ENCODE results near the gene KREMEN2.

Gene KREMEN2

GRCh38 chr16:3007059-3007956, 43.2 kb downstream of the KREMEN2 start:
- peak; percentile 74 for FAIRE-seq
- TF ChIP-seq SPI1 (IDR thresholded peaks at IDR 0.05; ENCODE audit: low read depth, low read length) (no peak), TAF1 (IDR thresholded peaks at IDR 0.05; ENCODE audit: low read depth, low read length) (no peak), POLR2A (IDR thresholded peaks at IDR 0.05; ENCODE audit: low read depth, low read length) (no peak), POU2F2 (IDR thresholded peaks at IDR 0.05; ENCODE audit: low read depth, low read length) (no peak)
- no peak for DNase-seq (ENCODE audit: insufficient read length, low spot score)

DNA sequence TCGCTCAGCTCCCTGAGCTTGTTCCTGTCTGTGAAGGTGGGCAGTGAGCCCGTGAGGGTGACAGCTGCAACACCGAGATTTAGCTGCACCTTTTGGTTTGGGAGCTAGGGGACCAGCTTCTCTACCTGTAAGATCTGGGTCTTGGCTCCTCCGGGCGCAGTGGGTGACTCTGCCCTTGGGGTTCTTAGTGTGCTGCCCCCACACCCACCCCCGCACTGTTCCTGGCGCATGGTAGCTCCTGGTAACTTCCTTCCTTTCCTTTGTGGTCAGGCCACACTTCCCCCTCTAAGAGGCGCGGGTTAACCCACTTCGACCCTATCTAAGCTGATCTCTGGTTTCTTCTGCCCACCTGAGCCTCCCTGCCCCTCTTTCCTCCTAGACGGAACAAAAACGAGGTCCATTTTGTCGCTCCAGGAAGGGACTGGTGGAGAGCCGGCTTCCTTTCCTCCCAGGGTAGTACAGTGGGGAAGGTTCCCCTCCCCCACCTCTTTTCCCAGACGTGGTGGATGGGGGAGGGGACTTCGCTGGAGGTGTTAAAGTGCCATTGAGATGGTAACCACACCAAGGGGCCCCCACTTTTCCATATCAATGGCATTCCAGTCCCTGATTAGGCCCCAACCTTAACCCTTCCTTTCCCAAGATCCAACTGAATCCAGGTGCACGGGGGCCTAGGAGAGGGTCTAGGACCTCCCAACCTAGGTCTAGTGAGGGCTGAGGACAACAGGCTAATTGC, 44.0 kb downstream of the KREMEN2 start:
- FAIRE-seq = peak; percentile 43
- DNase-seq (ENCODE audit: insufficient read length, low spot score) = no peak
- TF ChIP-seq POLR2AphosphoS5 (IDR thresholded peaks at IDR 0.05; ENCODE audit: low read depth, low read length) (no peak), POU2F2 (IDR thresholded peaks at IDR 0.05; ENCODE audit: low read depth, low read length) (no peak), POLR2A (IDR thresholded peaks at IDR 0.05; ENCODE audit: low read depth, low read length) (no peak), SPI1 (IDR thresholded peaks at IDR 0.05; ENCODE audit: low read depth, low read length) (no peak), TAF1 (IDR thresholded peaks at IDR 0.05; ENCODE audit: low read depth, low read length) (no peak), PAX5 (IDR thresholded peaks at IDR 0.05; ENCODE audit: insufficient read depth, low read length, severe bottlenecking) (no peak)

GRCh38 chr16:3008690-3009037, 44.6 kb downstream of the KREMEN2 start:
- no peak for DNase-seq (ENCODE audit: insufficient read length, low spot score)
- TF ChIP-seq PAX5 (IDR thresholded peaks at IDR 0.05; ENCODE audit: insufficient read depth, low read length, severe bottlenecking) (no peak), SPI1 (IDR thresholded peaks at IDR 0.05; ENCODE audit: low read depth, low read length) (no peak), POLR2AphosphoS5 (IDR thresholded peaks at IDR 0.05; ENCODE audit: low read depth, low read length) (no peak), TAF1 (IDR thresholded peaks at IDR 0.05; ENCODE audit: low read depth, low read length) (no peak), POLR2A (IDR thresholded peaks at IDR 0.05; ENCODE audit: low read depth, low read length) (no peak), POU2F2 (IDR thresholded peaks at IDR 0.05; ENCODE audit: low read depth, low read length) (no peak)
- FAIRE-seq = no peak

DNA sequence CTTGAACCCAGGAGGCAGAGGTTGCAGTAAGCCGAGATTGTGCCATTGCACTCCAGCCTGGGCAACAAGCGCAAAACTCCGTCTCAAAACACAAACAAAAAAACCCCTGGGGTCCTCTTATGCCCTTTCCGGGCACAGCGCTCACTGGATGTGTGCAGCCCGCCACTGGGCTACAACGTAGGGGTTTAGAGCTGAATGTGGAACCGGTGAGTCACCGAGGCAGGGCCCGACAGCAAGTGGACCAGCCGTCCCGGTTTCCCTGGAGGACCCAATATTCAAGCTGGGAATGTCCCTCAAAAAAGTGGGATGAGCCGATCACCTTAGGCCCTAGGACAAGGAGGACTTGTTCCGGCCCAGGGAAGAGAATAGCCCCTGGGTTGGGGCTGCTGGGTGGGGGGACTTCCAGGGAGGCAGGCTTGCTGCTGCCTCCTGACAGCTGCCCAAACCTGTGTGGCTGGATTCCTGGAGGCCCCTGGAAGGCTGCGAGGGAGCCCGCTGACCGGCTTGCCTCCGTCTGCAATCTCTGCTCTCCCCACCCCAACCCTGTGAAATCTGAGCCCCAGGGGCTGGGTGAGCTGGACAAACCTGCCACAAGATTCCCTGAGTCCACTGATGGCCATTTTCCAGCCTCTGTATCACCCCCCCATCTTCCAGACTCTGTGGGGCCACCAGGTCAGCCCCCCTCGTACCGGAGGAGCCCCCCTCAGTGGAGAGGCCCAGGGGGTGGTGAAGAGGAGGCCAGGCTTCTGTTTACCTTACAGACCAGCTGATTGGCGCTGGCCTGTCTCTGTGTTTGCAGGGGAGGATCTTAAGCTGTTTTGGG, 45.7 kb downstream of the KREMEN2 start:
- FAIRE-seq = no peak
- DNase-seq (ENCODE audit: insufficient read length, low spot score) = no peak
- TF ChIP-seq TAF1 (IDR thresholded peaks at IDR 0.05; ENCODE audit: low read depth, low read length) = no peak
- no peak for TF ChIP-seq POU2F2 (IDR thresholded peaks at IDR 0.05; ENCODE audit: low read depth, low read length)
- TF ChIP-seq PAX5 (IDR thresholded peaks at IDR 0.05; ENCODE audit: insufficient read depth, low read length, severe bottlenecking) = no peak
- no peak for TF ChIP-seq POLR2A (IDR thresholded peaks at IDR 0.05; ENCODE audit: low read depth, low read length)
- TF ChIP-seq POLR2AphosphoS5 (IDR thresholded peaks at IDR 0.05; ENCODE audit: low read depth, low read length) = no peak
- no peak for TF ChIP-seq SPI1 (IDR thresholded peaks at IDR 0.05; ENCODE audit: low read depth, low read length)

GRCh38 chr16:3010510-3010909, 46.4 kb downstream of the KREMEN2 start:
- FAIRE-seq = no peak
- DNase-seq (ENCODE audit: insufficient read length, low spot score) = no peak
- TF ChIP-seq POU2F2 (IDR thresholded peaks at IDR 0.05; ENCODE audit: low read depth, low read length) (no peak), POLR2A (IDR thresholded peaks at IDR 0.05; ENCODE audit: low read depth, low read length) (no peak), SPI1 (IDR thresholded peaks at IDR 0.05; ENCODE audit: low read depth, low read length) (no peak), TAF1 (IDR thresholded peaks at IDR 0.05; ENCODE audit: low read depth, low read length) (no peak), PAX5 (IDR thresholded peaks at IDR 0.05; ENCODE audit: insufficient read depth, low read length, severe bottlenecking) (no peak), POLR2AphosphoS5 (IDR thresholded peaks at IDR 0.05; ENCODE audit: low read depth, low read length) (no peak)

DNA sequence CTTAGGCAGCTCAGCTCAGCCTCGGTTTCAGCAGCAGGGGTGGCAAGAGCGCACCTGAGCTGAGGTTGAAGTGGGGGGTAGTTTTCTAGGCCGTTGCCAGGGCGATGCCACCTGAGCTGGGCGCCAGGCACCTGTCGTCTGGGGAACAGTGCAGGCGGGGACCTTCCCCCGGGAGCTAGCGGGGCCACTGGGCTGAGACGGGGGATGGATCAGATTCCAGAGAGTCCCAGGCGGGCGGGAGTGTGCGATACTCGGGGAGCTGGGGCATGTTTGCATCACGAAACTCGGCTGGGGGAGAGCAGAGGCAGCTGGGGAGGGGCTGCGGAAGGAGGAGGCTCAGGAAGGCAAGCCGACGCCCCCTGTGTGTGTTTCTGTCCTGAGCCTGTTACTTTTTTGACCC, 48.2 kb downstream of the KREMEN2 start:
- no peak for FAIRE-seq
- TF ChIP-seq POLR2A (IDR thresholded peaks at IDR 0.05; ENCODE audit: low read depth, low read length) (no peak), SPI1 (IDR thresholded peaks at IDR 0.05; ENCODE audit: low read depth, low read length) (no peak), POU2F2 (IDR thresholded peaks at IDR 0.05; ENCODE audit: low read depth, low read length) (no peak), PAX5 (IDR thresholded peaks at IDR 0.05; ENCODE audit: insufficient read depth, low read length, severe bottlenecking) (no peak), TAF1 (IDR thresholded peaks at IDR 0.05; ENCODE audit: low read depth, low read length) (no peak), POLR2AphosphoS5 (IDR thresholded peaks at IDR 0.05; ENCODE audit: low read depth, low read length) (no peak)

DNA sequence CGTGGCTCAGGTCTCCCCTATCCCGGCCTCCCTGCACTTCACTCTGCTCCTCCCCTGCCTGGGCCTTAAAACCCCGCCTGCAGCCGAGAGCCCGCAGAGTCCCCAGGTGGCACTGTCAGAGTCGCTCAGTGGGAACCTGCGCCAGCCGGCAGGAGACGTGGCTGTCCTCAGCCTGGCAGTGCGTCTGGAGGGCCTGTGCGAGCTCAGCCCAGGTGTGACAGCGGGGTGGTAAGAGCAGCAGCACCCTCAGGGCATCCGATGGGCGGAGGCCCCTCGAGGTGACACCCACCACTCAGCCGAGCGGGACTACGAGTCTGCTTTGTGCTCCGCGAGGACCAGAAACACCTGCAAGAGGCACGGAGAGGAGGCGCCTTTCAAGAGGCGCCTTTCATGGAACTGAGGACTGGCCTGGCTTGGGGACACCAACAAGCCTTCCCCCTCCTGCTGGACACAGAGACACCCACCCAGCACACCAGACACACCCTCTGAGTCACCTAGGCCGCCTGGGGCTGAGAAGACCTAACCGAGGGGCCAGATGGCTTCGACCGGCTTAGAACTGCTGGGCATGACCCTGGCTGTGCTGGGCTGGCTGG, 48.8 kb downstream of the KREMEN2 start, which contains the start of gene CLDN9:
CLDN9 (plus strand) TSS at position 96 of the 593 bp plus-strand sequence; CDS start at position 536, 440 bp downstream.
- no peak for FAIRE-seq
- TF ChIP-seq POLR2A (IDR thresholded peaks at IDR 0.05; ENCODE audit: low read depth, low read length) = no peak
- no peak for TF ChIP-seq TAF1 (IDR thresholded peaks at IDR 0.05; ENCODE audit: low read depth, low read length)
- no peak for TF ChIP-seq SPI1 (IDR thresholded peaks at IDR 0.05; ENCODE audit: low read depth, low read length)
- no peak for TF ChIP-seq POU2F2 (IDR thresholded peaks at IDR 0.05; ENCODE audit: low read depth, low read length)
- TF ChIP-seq POLR2AphosphoS5 (IDR thresholded peaks at IDR 0.05; ENCODE audit: low read depth, low read length) = no peak
- no peak for TF ChIP-seq PAX5 (IDR thresholded peaks at IDR 0.05; ENCODE audit: insufficient read depth, low read length, severe bottlenecking)
- no peak for DNase-seq (ENCODE audit: insufficient read length, low spot score)

More for the DNA sequence above, 48.2 kb downstream of the KREMEN2 start:
- no peak for DNase-seq (ENCODE audit: insufficient read length, low spot score)

GRCh38 chr16:3013491-3013951, 49.4 kb downstream of the KREMEN2 start:
- FAIRE-seq (no peak), DNase-seq (ENCODE audit: insufficient read length, low spot score) (no peak)
- TF ChIP-seq POLR2AphosphoS5 (IDR thresholded peaks at IDR 0.05; ENCODE audit: low read depth, low read length) (no peak), POU2F2 (IDR thresholded peaks at IDR 0.05; ENCODE audit: low read depth, low read length) (no peak), TAF1 (IDR thresholded peaks at IDR 0.05; ENCODE audit: low read depth, low read length) (no peak), POLR2A (IDR thresholded peaks at IDR 0.05; ENCODE audit: low read depth, low read length) (no peak), SPI1 (IDR thresholded peaks at IDR 0.05; ENCODE audit: low read depth, low read length) (no peak), PAX5 (IDR thresholded peaks at IDR 0.05; ENCODE audit: insufficient read depth, low read length, severe bottlenecking) (no peak)

Data from GM12891 (cell line).